MM.1S (cell line): ENCODE measurements around the gene NUDT15.
A peak's percentile ranks its signal among the peaks of the same experiment; 100 is the strongest.

Source experiments
- DNase-seq: peaks from one replicate; pipeline ENCODE4 v3.0.0-alpha.2; 2015
- H2AFZ ChIP-seq: fragments of 300-600 bp; sonication (generic); 2 replicates; pipeline ENCODE4 v1.6.0; 2016; ENCODE audit warnings: antibody characterized with exemption, low read length
- H3F3A ChIP-seq: fragments of 300-600 bp; sonication (generic); 2 replicates; pipeline ENCODE4 v1.6.1; 2016; ENCODE audit warnings: mild to moderate bottlenecking, antibody characterized with exemption, low read length, moderate library complexity, mixed read lengths; ENCODE audit not compliant: insufficient read depth
- H3K27ac ChIP-seq: fragments of 300-600 bp; sonication (generic); 2 replicates; pipeline ENCODE4 v1.5.1; 2016; ENCODE audit warnings: mild to moderate bottlenecking, low read length
- H3K27me3 ChIP-seq: fragments of 300-600 bp; sonication (generic); replicated peaks from 2 replicates; pipeline ENCODE4 v1.6.0; 2016; ENCODE audit warnings: low read length; ENCODE audit not compliant: insufficient read depth
- H3K36me3 ChIP-seq: fragments of 300-600 bp; sonication (generic); replicated peaks from 2 replicates; pipeline ENCODE4 v1.6.1; 2016; ENCODE audit warnings: mild to moderate bottlenecking, low read length, mixed read lengths; ENCODE audit not compliant: insufficient read depth
- H3K4me1 ChIP-seq: fragments of 300-600 bp; sonication (generic); 2 replicates; pipeline ENCODE4 v1.6.1; 2016; ENCODE audit warnings: low read length, mixed read lengths
- H3K4me2 ChIP-seq: fragments of 300-600 bp; sonication (generic); 2 replicates; pipeline ENCODE4 v1.6.0; 2016; ENCODE audit warnings: low read depth, low read length
- H3K4me3 ChIP-seq: fragments of 300-600 bp; sonication (generic); 2 replicates; pipeline ENCODE4 v1.5.1; 2016; ENCODE audit warnings: low read length, mixed read lengths
- H3K79me2 ChIP-seq: fragments of 300-600 bp; sonication (generic); 2 replicates; pipeline ENCODE4 v1.6.1; 2016; ENCODE audit warnings: mixed run types, low read length, mixed read lengths
- H3K9ac ChIP-seq: fragments of 300-600 bp; sonication (generic); 2 replicates; pipeline ENCODE4 v1.6.1; 2016; ENCODE audit warnings: low read length, mixed read lengths
- H3K9me2 ChIP-seq: fragments of 300-600 bp; sonication (generic); replicated peaks from 2 replicates; pipeline ENCODE4 v1.6.1; 2016; ENCODE audit warnings: mild to moderate bottlenecking, low read length, mixed read lengths; ENCODE audit not compliant: insufficient read depth
- H3K9me3 ChIP-seq: fragments of 300-600 bp; sonication (generic); replicated peaks from 2 replicates; pipeline ENCODE4 v1.6.1; 2016; ENCODE audit warnings: mild to moderate bottlenecking, low read length, mixed read lengths; ENCODE audit not compliant: insufficient read depth
- H4K20me1 ChIP-seq: fragments of 300-600 bp; sonication (generic); 2 replicates; pipeline ENCODE4 v1.6.1; 2016; ENCODE audit warnings: mild to moderate bottlenecking, low read length, moderate library complexity, mixed read lengths; ENCODE audit not compliant: insufficient read depth
- EZH2 ChIP-seq: fragments of 300-600 bp; sonication (generic); optimal IDR thresholded peaks from 2 replicates; pipeline ENCODE3; 2017; ENCODE audit warnings: low read depth, mild to moderate bottlenecking, antibody characterized with exemption, low read length, mixed read lengths
- EZH2phosphoT487 ChIP-seq: fragments of 300-600 bp; sonication (generic); IDR thresholded peaks from 2 replicates; pipeline ENCODE4 v1.6.1; 2018; ENCODE audit warnings: antibody characterized with exemption, low read length
- TF ChIP-seq, protein P1 (sequence below): fragments of 300-600 bp; sonication (generic); IDR thresholded peaks from 2 replicates; pipeline ENCODE4 v1.5.1; 2016; ENCODE audit warnings: antibody characterized with exemption, low read length, mixed read lengths

Gene NUDT15

DNA sequence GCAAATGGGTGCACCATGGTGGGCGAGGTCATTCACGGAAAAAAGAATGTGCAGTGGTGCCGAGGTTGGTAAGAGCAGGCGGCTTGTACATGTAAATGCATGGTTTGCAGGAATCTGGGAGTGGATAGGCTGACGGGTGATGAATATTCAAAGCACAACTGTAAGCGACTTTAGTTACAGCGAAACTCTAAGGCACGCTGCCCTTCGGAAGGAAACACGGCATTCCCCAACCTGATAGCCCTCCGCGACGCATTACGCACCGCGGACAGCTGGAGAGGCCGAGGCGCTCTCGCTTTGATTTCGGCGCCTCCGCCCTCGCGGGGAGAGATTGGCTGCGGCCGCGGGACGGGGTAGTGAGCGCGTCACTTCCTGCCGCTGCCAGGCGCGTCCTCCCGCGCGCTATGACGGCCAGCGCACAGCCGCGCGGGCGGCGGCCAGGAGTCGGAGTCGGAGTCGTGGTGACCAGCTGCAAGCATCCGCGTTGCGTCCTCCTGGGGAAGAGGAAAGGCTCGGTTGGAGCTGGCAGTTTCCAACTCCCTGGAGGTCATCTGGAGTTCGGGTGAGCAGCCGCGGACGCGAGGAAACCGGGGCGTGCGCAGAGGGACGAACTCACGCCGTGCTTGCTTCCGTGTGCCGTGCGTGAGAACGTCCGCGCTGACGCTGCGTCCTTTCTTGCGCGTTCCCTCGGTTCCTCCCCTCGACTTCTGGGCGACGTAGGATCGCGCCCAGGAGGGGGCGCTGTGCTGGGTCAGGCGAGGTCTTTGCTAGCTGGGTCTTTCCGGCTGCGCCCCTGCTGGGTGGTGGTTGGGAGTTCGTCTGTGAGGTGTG is at the start of gene NUDT15:
NUDT15 (plus strand) TSS at position 381 of the 828 bp plus-strand sequence; CDS start at position 402, 21 bp downstream.
- Histone ChIP-seq H4K20me1 (no peaks in the 10 kb centered on the region), H2AFZ (peak within 1 kb of the TSS; percentile 61), H3K9ac (peak within 1 kb of the TSS; percentile 84), H3K27ac (peak within 1 kb of the TSS; percentile 92), H3K27me3 (no peaks in the 10 kb centered on the region), H3F3A (peaks cover 10% of the 10 kb centered on the region; the same call in 1 of the 2 replicates), H3K9me2 (no peaks in the 10 kb centered on the region), H3K36me3 (no peaks in the 10 kb centered on the region), H3K4me3 (peak within 1 kb of the TSS; percentile 80), H3K9me3 (no peaks in the 10 kb centered on the region), H3K4me1 (no peaks in the 10 kb centered on the region), H3K79me2 (peaks cover 10% of the 10 kb centered on the region; the same call in 1 of the 2 replicates), H3K4me2 (peak within 1 kb of the TSS; percentile 86)
- TF ChIP-seq, protein P1, sequence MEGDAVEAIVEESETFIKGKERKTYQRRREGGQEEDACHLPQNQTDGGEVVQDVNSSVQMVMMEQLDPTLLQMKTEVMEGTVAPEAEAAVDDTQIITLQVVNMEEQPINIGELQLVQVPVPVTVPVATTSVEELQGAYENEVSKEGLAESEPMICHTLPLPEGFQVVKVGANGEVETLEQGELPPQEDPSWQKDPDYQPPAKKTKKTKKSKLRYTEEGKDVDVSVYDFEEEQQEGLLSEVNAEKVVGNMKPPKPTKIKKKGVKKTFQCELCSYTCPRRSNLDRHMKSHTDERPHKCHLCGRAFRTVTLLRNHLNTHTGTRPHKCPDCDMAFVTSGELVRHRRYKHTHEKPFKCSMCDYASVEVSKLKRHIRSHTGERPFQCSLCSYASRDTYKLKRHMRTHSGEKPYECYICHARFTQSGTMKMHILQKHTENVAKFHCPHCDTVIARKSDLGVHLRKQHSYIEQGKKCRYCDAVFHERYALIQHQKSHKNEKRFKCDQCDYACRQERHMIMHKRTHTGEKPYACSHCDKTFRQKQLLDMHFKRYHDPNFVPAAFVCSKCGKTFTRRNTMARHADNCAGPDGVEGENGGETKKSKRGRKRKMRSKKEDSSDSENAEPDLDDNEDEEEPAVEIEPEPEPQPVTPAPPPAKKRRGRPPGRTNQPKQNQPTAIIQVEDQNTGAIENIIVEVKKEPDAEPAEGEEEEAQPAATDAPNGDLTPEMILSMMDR, result peak; percentile 82
- TF ChIP-seq EZH2phosphoT487, result no peak
- DNase-seq, result peak; percentile 91

DNA sequence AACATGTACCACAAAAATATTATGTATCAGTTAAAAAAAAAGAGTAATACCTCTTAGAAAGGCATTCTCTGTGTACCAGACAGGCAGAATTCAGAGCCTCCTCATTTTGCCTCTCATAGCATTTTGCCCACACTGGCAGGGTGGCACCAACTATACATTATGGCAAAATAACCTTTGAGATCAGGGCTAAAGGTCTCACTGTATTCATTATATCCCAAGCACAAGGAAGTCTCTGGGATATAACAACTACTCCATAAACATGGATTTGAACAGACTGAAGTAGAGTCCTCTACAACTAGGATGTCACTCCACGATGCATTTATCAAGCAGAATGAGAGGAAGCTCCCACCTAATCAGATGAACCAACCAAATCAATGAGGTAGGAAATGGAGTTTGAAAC is 47.1 kb upstream of the NUDT15 start:
- Histone ChIP-seq H3K9me3 (no peaks in the 10 kb centered on the region), H3K4me3 (no peak overlapping the region), H3K4me2 (no peak overlapping the region), H3K27ac (no peak overlapping the region), H3K9ac (no peak overlapping the region), H3K9me2 (no peaks in the 10 kb centered on the region), H3K36me3 (no peaks in the 10 kb centered on the region; the same call in 1 of the 2 replicates), H2AFZ (no peak overlapping the region), H3K27me3 (no peaks in the 10 kb centered on the region), H3F3A (no peaks in the 10 kb centered on the region), H4K20me1 (no peaks in the 10 kb centered on the region), H3K79me2 (no peaks in the 10 kb centered on the region), H3K4me1 (no peaks in the 10 kb centered on the region)
- TF ChIP-seq EZH2phosphoT487 (no peak), EZH2 (no peak)
- TF ChIP-seq, protein P1, result no peak
- DNase-seq, result no peak

DNA sequence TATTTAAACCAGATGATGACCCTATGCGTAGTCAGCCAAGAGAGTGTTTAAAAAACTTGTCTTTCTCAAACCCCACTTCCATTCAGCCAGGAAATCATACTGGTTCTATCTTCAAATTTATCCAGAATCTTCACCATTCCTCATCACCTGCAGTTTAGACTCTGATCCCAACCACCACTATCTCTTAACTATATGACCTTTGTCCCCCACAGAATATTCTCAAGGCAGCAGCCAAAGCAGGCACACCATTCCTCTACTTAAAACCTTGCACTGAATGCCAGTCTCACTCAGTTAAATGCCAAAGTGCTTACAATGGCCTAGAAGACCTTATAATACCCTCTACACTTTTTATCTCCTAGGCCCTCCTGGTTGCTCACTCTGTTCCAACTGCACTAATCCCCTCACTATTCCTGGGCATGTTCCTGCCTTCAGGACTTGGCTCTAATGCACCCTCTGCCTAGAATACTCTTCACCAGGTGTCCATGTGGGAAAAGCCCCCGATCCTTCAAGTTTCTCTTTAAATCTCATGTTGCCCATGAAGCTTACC is 46.5 kb upstream of the NUDT15 start:
- Histone ChIP-seq H3K4me3 (no peak overlapping the region), H4K20me1 (no peaks in the 10 kb centered on the region), H3K27me3 (no peaks in the 10 kb centered on the region), H3K9me3 (no peaks in the 10 kb centered on the region), H3K79me2 (no peaks in the 10 kb centered on the region), H3K27ac (no peak overlapping the region), H3K4me2 (no peak overlapping the region), H3F3A (no peaks in the 10 kb centered on the region), H3K9ac (no peak overlapping the region), H3K4me1 (no peaks in the 10 kb centered on the region), H3K36me3 (no peaks in the 10 kb centered on the region; the same call in 1 of the 2 replicates), H2AFZ (no peak overlapping the region), H3K9me2 (no peaks in the 10 kb centered on the region)
- TF ChIP-seq EZH2, result no peak
- no peak for TF ChIP-seq EZH2phosphoT487
- no peak for DNase-seq

DNA sequence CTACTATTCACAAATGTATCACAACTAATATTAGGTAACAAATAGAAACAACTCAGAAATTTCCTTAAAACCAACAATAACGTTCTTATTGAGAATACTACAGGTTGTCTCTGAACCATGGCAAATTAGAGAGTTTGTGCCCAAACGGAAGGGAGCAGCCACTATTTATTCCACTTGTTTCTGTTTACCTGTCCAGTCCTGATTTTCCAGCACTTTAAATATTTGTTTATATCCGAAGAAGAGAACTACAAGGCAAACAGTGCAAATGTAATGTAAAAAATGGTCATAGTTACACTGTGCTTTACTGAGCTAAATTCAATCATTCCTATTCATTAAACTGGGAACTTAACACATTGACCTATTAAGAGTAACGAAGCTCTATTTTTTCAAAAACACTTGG is 45.7 kb upstream of the NUDT15 start:
- TF ChIP-seq, protein P1, result no peak
- TF ChIP-seq EZH2phosphoT487 (no peak), EZH2 (no peak)
- Histone ChIP-seq H3F3A (no peaks in the 10 kb centered on the region), H3K27me3 (no peaks in the 10 kb centered on the region), H4K20me1 (no peaks in the 10 kb centered on the region), H3K79me2 (no peaks in the 10 kb centered on the region), H3K4me2 (no peak overlapping the region), H3K4me1 (no peaks in the 10 kb centered on the region), H3K36me3 (no peaks in the 10 kb centered on the region; the same call in 1 of the 2 replicates), H3K27ac (no peak overlapping the region), H3K4me3 (no peak overlapping the region), H2AFZ (no peak overlapping the region), H3K9me2 (no peaks in the 10 kb centered on the region), H3K9ac (no peak overlapping the region), H3K9me3 (no peaks in the 10 kb centered on the region)
- DNase-seq, result no peak
